Lower leg skin (tissue), 3 donors: Measurements from ENCODE around the gene TRAPPC1.

Source experiments
- CTCF ChIP-seq, 3 donors: fragments of 450-650 bp; IDR thresholded peaks; one replicate each; pipeline ENCODE4 v1.5.1; 2016; ENCODE audit warnings: antibody characterized with exemption in 3 of 3, mild to moderate bottlenecking in 3 of 3, moderate library complexity in 2 of 3
- POLR2A ChIP-seq, 2 donors: fragments of 450-650 bp; IDR thresholded peaks; one replicate each; pipeline ENCODE4 v1.6.1; 2016 to 2017; ENCODE audit warnings: antibody characterized with exemption in 2 of 2, mild to moderate bottlenecking in 1 of 2, moderate library complexity in 1 of 2

DNA sequence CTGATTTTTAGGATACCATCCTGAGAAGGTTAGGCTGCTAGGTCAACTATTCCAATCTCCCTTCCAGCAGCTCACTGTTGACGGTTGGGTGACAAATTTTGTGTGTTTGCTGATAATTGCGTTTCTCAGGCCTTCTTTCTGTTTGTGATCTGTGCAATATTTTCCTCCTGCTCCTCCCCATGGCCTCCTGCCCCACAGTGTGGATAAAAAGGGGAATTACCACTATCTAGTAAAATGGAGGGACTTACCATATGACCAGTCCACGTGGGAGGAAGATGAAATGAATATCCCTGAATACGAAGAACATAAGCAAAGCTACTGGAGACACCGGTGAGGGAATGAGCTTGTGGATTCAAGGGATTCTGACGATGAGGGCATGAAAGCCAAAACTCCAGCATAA, 34.0 kb downstream of the TRAPPC1 start:
- TF ChIP-seq CTCF (IDR thresholded peaks at IDR 0.05) (no peak), POLR2A (IDR thresholded peaks at IDR 0.05) (no peak)
